NT2/D1 (cell line): ENCODE data around the gene BTBD2.

ENCODE experiments used
- DNase-seq: peaks from one replicate; pipeline ENCODE4 v3.0.0-alpha.2; 2011; ENCODE audit warnings: low read depth, low spot score
- H3K27me3 ChIP-seq: 2 replicates; pipeline ENCODE4 v1.6.0; 2011; ENCODE audit warnings: mild to moderate bottlenecking; ENCODE audit not compliant: insufficient read length, insufficient read depth
- H3K36me3 ChIP-seq: 2 replicates; pipeline ENCODE4 v1.6.1; 2011; ENCODE audit warnings: mild to moderate bottlenecking, low read length, mixed read lengths; ENCODE audit not compliant: insufficient read depth, insufficient read length
- H3K4me1 ChIP-seq: 2 replicates; pipeline ENCODE4 v1.5.1; 2011; ENCODE audit not compliant: insufficient read depth, insufficient read length
- H3K4me3 ChIP-seq: 2 replicates; pipeline ENCODE4 v1.5.1; 2011; ENCODE audit warnings: low read depth; ENCODE audit not compliant: insufficient read length
- H3K9ac ChIP-seq: 2 replicates; pipeline ENCODE4 v1.6.0; 2011; ENCODE audit warnings: low read depth; ENCODE audit not compliant: insufficient read length
- H3K9me3 ChIP-seq: 2 replicates; pipeline ENCODE4 v1.5.1; 2011; ENCODE audit warnings: mild to moderate bottlenecking, low read length; ENCODE audit not compliant: insufficient read depth
- SUZ12 ChIP-seq: IDR thresholded peaks from 2 replicates; pipeline ENCODE4 v1.6.1; 2011; ENCODE audit not compliant: insufficient read length, insufficient read depth; ENCODE audit errors: extremely low read depth
- YY1 ChIP-seq: IDR thresholded peaks from 2 replicates; pipeline ENCODE4 v1.6.1; 2011; ENCODE audit not compliant: insufficient read length, insufficient read depth
- ZNF274 ChIP-seq: IDR thresholded peaks from 2 replicates; pipeline ENCODE4 v1.6.1; 2011; ENCODE audit warnings: mild to moderate bottlenecking, low read depth, low read length

Gene BTBD2

DNA sequence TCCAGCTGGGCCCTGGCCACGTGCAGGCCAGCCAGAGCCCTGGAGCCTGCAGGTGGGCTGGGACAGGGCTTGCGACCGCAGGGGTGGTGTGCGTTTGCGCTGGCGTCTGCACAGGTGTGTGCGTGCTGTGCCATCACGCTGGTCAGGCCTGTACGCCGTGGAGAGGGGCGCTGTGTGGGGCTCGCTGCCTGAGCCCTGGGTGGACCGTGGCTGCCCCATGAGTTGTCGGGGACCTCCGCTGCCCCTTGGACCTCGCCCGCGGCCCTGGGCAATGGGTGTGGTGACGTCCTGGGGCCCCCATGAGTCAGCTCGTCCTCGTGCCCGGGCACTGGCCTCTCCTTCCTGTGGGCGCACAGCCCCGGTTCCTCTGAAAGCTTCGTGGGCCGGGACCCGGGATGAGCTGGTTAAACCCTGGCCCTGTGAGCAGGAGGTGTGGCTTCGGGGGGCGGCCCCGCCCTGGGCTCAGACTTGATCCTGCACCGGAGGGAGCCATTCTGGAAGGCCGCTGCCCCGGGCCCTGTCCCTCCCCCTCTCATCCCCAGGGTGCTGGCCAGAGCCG, 67.8 kb downstream of the BTBD2 start:
- Histone ChIP-seq H3K4me1 (peaks cover 39% of the 10 kb centered on the region), H3K9ac (peak overlapping the region; percentile 56), H3K4me3 (no peak overlapping the region), H3K9me3 (no peaks in the 10 kb centered on the region), H3K27me3 (no peaks in the 10 kb centered on the region), H3K36me3 (peaks cover 48% of the 10 kb centered on the region)
- DNase-seq = no peak
- TF ChIP-seq YY1 (no peak), SUZ12 (no peak), ZNF274 (no peak)

DNA sequence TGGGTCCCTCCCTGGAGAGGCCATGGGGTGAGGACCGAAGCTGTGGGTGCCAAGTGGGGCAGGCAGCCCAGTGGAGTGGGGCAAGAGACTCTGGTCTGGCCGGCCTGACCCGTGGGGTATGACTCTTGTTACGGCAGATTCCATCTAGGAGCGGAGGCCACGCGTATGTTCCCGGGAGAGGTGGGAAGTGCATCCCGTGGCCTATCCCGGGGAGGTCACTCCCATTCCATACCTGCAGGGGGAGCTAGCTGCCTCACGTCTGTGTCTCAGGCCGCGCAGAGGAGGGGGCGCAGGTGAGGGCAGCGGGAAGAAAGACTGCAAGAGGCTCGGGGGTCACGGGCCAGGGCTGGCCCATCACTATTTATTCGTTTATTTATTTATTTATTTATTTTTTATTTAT, 69.6 kb downstream of the BTBD2 start:
- H3K4me1 ChIP-seq = peaks cover 36% of the 10 kb centered on the region
- no peak overlapping the region for H3K4me3 ChIP-seq
- DNase-seq = peak; percentile 51
- H3K27me3 ChIP-seq = no peaks in the 10 kb centered on the region
- no peak overlapping the region for H3K9ac ChIP-seq
- TF ChIP-seq YY1 = no peak
- TF ChIP-seq SUZ12 = no peak
- H3K36me3 ChIP-seq = peaks cover 38% of the 10 kb centered on the region
- no peaks in the 10 kb centered on the region for H3K9me3 ChIP-seq

DNA sequence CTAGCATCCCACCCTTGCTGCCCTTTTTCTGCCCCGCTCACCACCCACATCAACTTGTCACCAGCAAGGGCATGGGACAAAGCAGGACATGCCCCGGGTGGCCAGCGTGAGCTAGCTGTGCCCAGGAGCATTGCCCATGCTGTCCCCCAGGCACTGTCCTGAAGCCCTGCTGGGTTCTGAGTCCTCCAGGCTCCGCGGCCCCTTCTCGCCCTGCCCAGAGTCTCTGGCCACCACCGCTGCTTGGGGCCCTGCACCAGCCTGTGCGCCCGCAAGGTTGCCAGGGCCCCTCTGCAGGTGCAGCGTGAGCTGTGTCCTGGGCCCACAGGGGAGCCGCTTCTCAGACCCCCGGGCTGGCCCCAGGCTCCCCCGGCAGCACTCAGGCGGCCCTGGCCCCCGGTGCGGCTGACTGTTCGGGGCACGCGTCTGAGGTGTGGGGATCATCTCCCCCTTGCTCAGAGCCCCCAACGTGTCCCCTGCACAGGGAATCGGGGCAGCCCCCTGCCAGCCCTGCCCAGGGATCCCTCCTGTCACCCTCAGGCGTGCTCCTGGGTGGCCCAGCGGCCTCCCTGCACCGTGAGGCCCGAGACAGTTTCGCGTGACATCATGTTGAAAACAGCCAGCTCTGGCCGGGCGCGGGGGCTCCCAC, 70.5 kb downstream of the BTBD2 start:
- H3K36me3 ChIP-seq = peaks cover 32% of the 10 kb centered on the region
- H3K4me1 ChIP-seq = peaks cover 38% of the 10 kb centered on the region
- no peaks in the 10 kb centered on the region for H3K9me3 ChIP-seq
- H3K27me3 ChIP-seq = no peaks in the 10 kb centered on the region
- peak overlapping the region; percentile 61 for H3K9ac ChIP-seq
- no peak for TF ChIP-seq YY1
- no peak for TF ChIP-seq ZNF274
- no peak for TF ChIP-seq SUZ12
- DNase-seq = no peak
- no peak overlapping the region for H3K4me3 ChIP-seq

DNA sequence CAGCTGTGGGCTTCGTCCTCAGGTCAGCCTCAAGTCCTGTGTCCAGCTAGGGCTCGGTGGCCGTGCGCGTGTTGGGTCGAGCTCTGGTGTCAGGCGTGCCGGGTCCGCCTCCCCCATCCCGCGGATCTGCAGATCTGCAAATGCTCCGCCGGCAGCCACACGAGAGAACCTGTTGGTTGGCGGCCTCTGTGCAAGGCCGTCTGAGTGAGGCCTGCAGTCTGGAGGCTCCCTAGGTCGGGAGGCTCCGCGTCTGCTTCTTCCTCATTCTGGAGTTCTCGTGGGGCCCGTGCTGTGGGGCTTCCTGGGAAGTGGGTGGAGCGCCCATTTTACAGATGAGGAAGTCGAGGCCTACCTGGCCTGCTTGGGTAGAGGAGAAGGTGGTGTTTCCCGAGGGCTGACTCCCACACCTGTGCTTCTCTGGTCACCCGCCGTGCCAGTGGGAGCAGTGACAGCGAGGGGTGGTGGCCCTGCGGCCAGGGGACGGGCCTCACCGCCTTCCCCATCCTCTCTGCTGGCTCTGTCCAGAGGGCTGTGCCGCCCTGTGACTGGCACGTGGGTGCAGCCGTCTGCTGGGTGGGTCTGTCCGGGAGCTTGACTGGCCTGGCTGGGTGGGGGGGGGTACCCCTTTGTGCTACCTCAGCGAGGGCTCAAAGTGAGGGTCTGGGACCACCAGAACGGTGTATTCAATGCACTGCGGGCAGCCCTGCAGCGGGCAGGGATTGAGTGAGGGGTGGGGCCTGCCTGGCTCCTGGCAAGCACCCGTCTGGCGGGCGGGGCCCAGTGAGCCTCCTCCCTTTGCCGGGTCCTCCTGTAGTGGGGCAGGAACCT, 71.2 kb downstream of the BTBD2 start:
- TF ChIP-seq ZNF274 = no peak
- no peak for TF ChIP-seq YY1
- no peak for TF ChIP-seq SUZ12
- H3K27me3 ChIP-seq = no peaks in the 10 kb centered on the region
- DNase-seq = no peak
- H3K4me1 ChIP-seq = peaks cover 43% of the 10 kb centered on the region
- H3K9me3 ChIP-seq = no peaks in the 10 kb centered on the region
- H3K36me3 ChIP-seq = peaks cover 26% of the 10 kb centered on the region
- H3K9ac ChIP-seq = peak overlapping the region; percentile 96
- H3K4me3 ChIP-seq = no peak overlapping the region

DNA sequence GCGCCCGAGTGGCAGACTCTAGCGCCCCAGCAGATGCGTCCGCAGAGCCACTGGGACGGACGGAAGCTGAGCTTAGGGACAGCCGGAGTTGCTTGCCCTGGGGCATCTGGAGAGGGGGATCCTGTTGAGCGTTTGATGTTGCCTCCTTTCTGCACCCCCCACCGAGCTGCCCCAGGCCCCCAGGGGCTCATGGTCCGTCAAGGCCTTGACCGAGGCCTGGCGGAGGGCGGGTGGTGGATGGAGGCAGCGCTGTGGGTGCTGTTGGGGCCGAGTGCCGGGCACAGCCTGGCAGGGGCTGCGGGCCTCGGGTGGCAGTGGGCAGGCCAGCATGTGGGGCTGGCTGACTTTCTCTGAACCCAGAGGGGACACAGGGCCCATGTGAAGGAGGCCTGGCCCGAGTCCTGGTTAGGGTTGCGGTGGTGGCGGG, 71.8 kb downstream of the BTBD2 start:
- no peak for DNase-seq
- Histone ChIP-seq H3K27me3 (no peaks in the 10 kb centered on the region), H3K9ac (peak overlapping the region; percentile 96), H3K4me1 (peaks cover 40% of the 10 kb centered on the region), H3K4me3 (no peak overlapping the region), H3K36me3 (peaks cover 20% of the 10 kb centered on the region), H3K9me3 (no peaks in the 10 kb centered on the region)
- TF ChIP-seq SUZ12 (no peak), YY1 (no peak), ZNF274 (no peak)

DNA sequence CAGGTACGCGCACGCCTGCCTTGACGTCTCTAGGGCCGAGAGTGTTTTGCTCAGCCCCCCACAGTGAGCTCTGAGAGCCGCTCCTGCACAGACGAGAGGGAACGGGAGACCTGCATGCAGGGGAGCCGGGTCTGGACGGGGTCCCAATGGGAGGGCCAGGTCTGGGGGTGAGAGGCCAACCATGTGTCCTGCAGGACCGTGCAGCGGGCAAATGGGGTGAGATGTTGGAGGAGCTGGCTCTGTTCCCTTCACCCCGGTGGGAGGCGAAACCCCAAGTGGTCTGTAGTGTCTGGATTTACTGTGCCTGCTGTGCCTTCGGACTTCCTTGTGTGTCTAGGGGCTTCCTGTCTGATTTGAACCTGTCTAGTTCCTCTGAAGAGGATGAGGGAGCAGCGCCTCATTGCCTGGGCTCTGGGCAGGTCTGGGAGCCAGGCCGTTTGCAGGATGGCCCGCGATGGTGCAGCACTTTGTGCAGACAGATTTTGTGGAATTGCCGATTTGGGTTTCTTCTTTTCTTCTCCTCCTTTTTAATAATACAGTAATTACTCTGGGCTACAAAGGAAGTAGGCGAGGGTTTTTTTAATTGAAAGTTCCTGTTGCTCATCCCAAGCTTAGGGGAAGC, 72.5 kb downstream of the BTBD2 start:
- no peak for DNase-seq
- H3K36me3 ChIP-seq = peaks cover 18% of the 10 kb centered on the region
- peaks cover 37% of the 10 kb centered on the region for H3K4me1 ChIP-seq
- H3K9me3 ChIP-seq = no peaks in the 10 kb centered on the region
- H3K27me3 ChIP-seq = no peaks in the 10 kb centered on the region
- peak overlapping the region; percentile 88 for H3K4me3 ChIP-seq
- peak overlapping the region; percentile 96 for H3K9ac ChIP-seq
- TF ChIP-seq SUZ12 (no peak), YY1 (no peak), ZNF274 (no peak)
